Endothelial cell of umbilical vein (primary cell): ENCODE measurements around the gene COL15A1. TPM values are rescaled to one million over a fixed set of nuclear protein-coding genes. Genes with fewer than 3 reads are reported as not detected.

Experiments used
- BruUV-seq: library from RNA; stranded (reverse); fragments of 400-500 nt; replicated peaks from 2 replicates; lab custom pipeline; 2021; lab: Mats Ljungman, UMichigan
- CTCF ChIA-PET: fragments of 300-600, 350-600 bp; sonication (Branson Sonifier 250); formaldehyde crosslinking; loops from one replicate; lab custom pipeline; 2021; ENCODE audit warnings: antibody characterized with exemption, inconsistent platforms; lab: Charles Lee
- POLR2A ChIA-PET: fragments of 300-600, 350-600 bp; sonication (Branson Sonifier 250); formaldehyde crosslinking; loops from one replicate; lab custom pipeline; 2021; ENCODE audit warnings: antibody characterized with exemption, inconsistent platforms; lab: Charles Lee
- DNase-seq: peaks from one replicate; pipeline ENCODE4 v3.0.0-alpha.2; 2011; ENCODE audit warnings: low read depth, low spot score
- FAIRE-seq: peaks from 2 replicates; lab custom pipeline; 2011; peaks lifted over from hg19 to GRCh38; lab: Jason Lieb, UNC
- H2AFZ ChIP-seq: 2 replicates; pipeline ENCODE4 v1.6.0; 2012; ENCODE audit warnings: low read depth, low read length, control low read depth, inconsistent platforms
- H3K27ac ChIP-seq: 2 replicates; pipeline ENCODE4 v1.5.1; 2011; ENCODE audit warnings: low read depth, mild to moderate bottlenecking, control low read depth, low read length, moderate library complexity; ENCODE audit not compliant: insufficient read depth
- H3K27me3 ChIP-seq, 2 experiments: 2 replicates each; pipeline versions ENCODE4 v1.6.0 to v1.6.1; 2011; ENCODE audit warnings: low read length in 2 of 2, mixed read lengths in 1 of 2; ENCODE audit not compliant: control insufficient read depth in 2 of 2, insufficient read depth in 2 of 2
- H3K36me3 ChIP-seq, 2 experiments: 2 replicates in 1 of 2; 3 replicates in 1 of 2; pipeline ENCODE4 v1.5.1; 2011; ENCODE audit warnings: low read length in 2 of 2, mild to moderate bottlenecking in 1 of 2, moderate library complexity in 1 of 2; ENCODE audit not compliant: control insufficient read depth in 2 of 2, insufficient read depth in 2 of 2; ENCODE audit errors: extremely low read depth in 1 of 2
- H3K4me1 ChIP-seq: 3 replicates; pipeline ENCODE4 v1.5.1; 2011; ENCODE audit warnings: mild to moderate bottlenecking, low read length; ENCODE audit not compliant: control insufficient read depth, insufficient read depth; ENCODE audit errors: extremely low read depth
- H3K4me2 ChIP-seq: 2 replicates; pipeline ENCODE4 v1.6.1; 2011; ENCODE audit warnings: low read length, control low read depth, mixed read lengths; ENCODE audit not compliant: insufficient read depth
- H3K4me3 ChIP-seq, 3 experiments: fragments of 200-600 bp in 1 of 3; sonication (generic), shearing (Covaris generic) in 1 of 3; replicated peaks in 1 of 3; 2 replicates each; pipeline ENCODE4 v1.5.1; 2011 to 2016; ENCODE audit warnings: control low read depth in 3 of 3, low read length in 3 of 3, mild to moderate bottlenecking in 2 of 3, inconsistent platforms in 1 of 3, low read depth in 1 of 3, moderate library complexity in 1 of 3; ENCODE audit not compliant: insufficient read depth in 1 of 3
- H3K79me2 ChIP-seq: 2 replicates; pipeline ENCODE4 v1.6.0; 2012; ENCODE audit warnings: low read length, inconsistent platforms; ENCODE audit not compliant: control insufficient read depth, insufficient read depth
- H3K9ac ChIP-seq: replicated peaks from 2 replicates; pipeline ENCODE3; 2011; ENCODE audit warnings: low read length, control low read depth; ENCODE audit not compliant: insufficient read depth; ENCODE audit errors: extremely low read depth
- H3K9me1 ChIP-seq: replicated peaks from 3 replicates; pipeline ENCODE4 v1.6.0; 2011; ENCODE audit warnings: mild to moderate bottlenecking, low read length; ENCODE audit not compliant: control insufficient read depth, insufficient read depth; ENCODE audit errors: extremely low read depth
- H3K9me3 ChIP-seq: replicated peaks from 2 replicates; pipeline ENCODE4 v1.5.1; 2012; ENCODE audit warnings: low read length, inconsistent platforms; ENCODE audit not compliant: control insufficient read depth, insufficient read depth
- H4K20me1 ChIP-seq: replicated peaks from 2 replicates; pipeline ENCODE3; 2011; ENCODE audit warnings: mild to moderate bottlenecking, low read length; ENCODE audit not compliant: control insufficient read depth, insufficient read depth; ENCODE audit errors: extremely low read depth
- EZH2 ChIP-seq: IDR thresholded peaks from 2 replicates; pipeline ENCODE4 v1.6.1; 2012; ENCODE audit warnings: borderline replicate concordance, low read depth, mild to moderate bottlenecking, moderate library complexity, low read length, inconsistent platforms; ENCODE audit not compliant: severe bottlenecking
- FOS ChIP-seq: IDR thresholded peaks from 2 replicates; pipeline ENCODE4 v1.6.1; 2011; ENCODE audit warnings: mild to moderate bottlenecking, low read length, moderate library complexity, borderline replicate concordance; ENCODE audit not compliant: insufficient read depth
- GATA2 ChIP-seq: IDR thresholded peaks from 2 replicates; pipeline ENCODE4 v1.7.0; 2011; ENCODE audit warnings: low read depth, mild to moderate bottlenecking, moderate library complexity, mixed read lengths, low read length; ENCODE audit not compliant: insufficient read length, insufficient read depth
- JUN ChIP-seq: IDR thresholded peaks from 2 replicates; pipeline ENCODE4 v1.6.1; 2011; ENCODE audit warnings: borderline replicate concordance, low read depth; ENCODE audit not compliant: insufficient read length, insufficient read depth
- MYC ChIP-seq: IDR thresholded peaks from one replicate; pipeline ENCODE4 v1.6.1; 2011; ENCODE audit warnings: mild to moderate bottlenecking, low read depth, low read length
- POLR2A ChIP-seq: IDR thresholded peaks from 2 replicates; pipeline ENCODE4 v1.6.1; 2012; ENCODE audit warnings: low read depth, mild to moderate bottlenecking, control low read depth, low read length
- POLR2AphosphoS5 ChIP-seq: IDR thresholded peaks from 2 replicates; pipeline ENCODE4 v1.6.1; 2012; ENCODE audit warnings: low read depth, mild to moderate bottlenecking, control low read depth, low read length, moderate library complexity; ENCODE audit not compliant: insufficient read depth
- dilution Hi-C: fragments of 300-500 bp; cut with MboI; formaldehyde crosslinking; loops from one replicate; pipeline ENCODE4 v1.15.0; 2019; ENCODE audit warnings: low sequenced_read_pairs; ENCODE audit not compliant: extremely low pct_ligation_motif_present
- intact Hi-C: fragments of 100-400 bp; cut with micrococcal nuclease; formaldehyde crosslinking; loops from one replicate; pipeline ENCODE4 v1.10.0; 2022
- polyA plus RNA-seq, 4 experiments: library from polyadenylated mRNA; depleted of rRNA in 3 of 4; stranded (reverse) in 3 of 4; unstranded in 1 of 4; fragments of >200 nt; gene quantifications; 2 replicates each; pipeline versions ENCODE4 v1.2.1 to v1.2.3, GENCODE V29; 2011 to 2012; ENCODE audit warnings: missing spikeins in 1 of 4
- total RNA-seq: library from RNA; stranded (reverse); gene quantifications from 2 replicates; pipeline ENCODE4 v1.2.3, GENCODE V29; 2021
- TF ChIP-seq, protein P1 (sequence below): IDR thresholded peaks from 2 replicates; pipeline ENCODE4 v1.6.1; 2011; ENCODE audit not compliant: insufficient read depth, insufficient read length
- TF ChIP-seq, protein P2 (sequence below), 2 donors: IDR thresholded peaks; 1 replicate in 1 of 2; 2 replicates in 1 of 2; pipeline ENCODE4 v1.5.1; 2011; ENCODE audit warnings: low read length in 2 of 2, mild to moderate bottlenecking in 2 of 2, moderate library complexity in 2 of 2, control low read depth in 1 of 2, inconsistent platforms in 1 of 2, low read depth in 1 of 2; ENCODE audit not compliant: insufficient read depth in 1 of 2; ENCODE audit errors: extremely low read depth in 1 of 2

Gene COL15A1
- total and polyA plus RNA-seq, 2 donors (not counting 3 experiments of a cell fraction or from before 2014, with no cell fraction given), result not detected

DNA sequence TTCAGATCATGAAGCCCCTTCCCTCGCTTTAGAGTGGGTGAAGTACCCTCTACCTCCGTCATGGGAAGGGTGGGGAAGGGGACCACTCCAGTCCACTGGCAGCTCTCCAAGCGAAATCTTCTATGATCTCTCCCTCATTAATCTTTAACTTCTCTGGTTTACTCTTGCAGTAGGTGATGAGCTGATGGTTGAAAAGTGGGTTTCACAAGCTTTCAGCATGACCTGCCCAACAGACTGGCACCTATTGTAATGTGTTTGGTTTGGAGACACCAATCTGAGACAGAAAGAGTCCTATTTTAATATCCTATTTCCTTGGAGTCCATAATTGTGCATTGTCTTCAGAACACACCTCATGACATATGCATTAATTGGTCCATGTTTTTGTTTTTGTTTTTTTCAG lies 90.4 kb downstream of the COL15A1 start:
- FAIRE-seq (no peak), DNase-seq (no peak)
- no peak overlapping the region for H3K4me3 ChIP-seq
- no peaks in the 10 kb centered on the region for H3K9me1 ChIP-seq
- POLR2A ChIA-PET, result no interaction called here
- no peak overlapping the region for H3K27ac ChIP-seq
- H3K27me3 ChIP-seq, result peaks cover 0 to under 1% of the 10 kb centered on the region in 2 experiments
- CTCF ChIA-PET, result no interaction called here
- BruUV-seq, result no TSS peak
- H3K36me3 ChIP-seq, result no peaks in the 10 kb centered on the region
- dilution Hi-C loops, result no loop called here
- H4K20me1 ChIP-seq, result no peaks in the 10 kb centered on the region
- no peaks in the 10 kb centered on the region for H3K4me1 ChIP-seq
- H3K4me2 ChIP-seq, result no peak overlapping the region
- intact Hi-C loops, result no loop called here
- no peaks in the 10 kb centered on the region for H3K79me2 ChIP-seq
- no peak overlapping the region for H3K9ac ChIP-seq
- H3K9me3 ChIP-seq, result no peaks in the 10 kb centered on the region
- TF ChIP-seq FOS, result no peak
- TF ChIP-seq, protein P1, sequence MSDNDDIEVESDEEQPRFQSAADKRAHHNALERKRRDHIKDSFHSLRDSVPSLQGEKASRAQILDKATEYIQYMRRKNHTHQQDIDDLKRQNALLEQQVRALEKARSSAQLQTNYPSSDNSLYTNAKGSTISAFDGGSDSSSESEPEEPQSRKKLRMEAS, result no peak
- TF ChIP-seq JUN, result no peak
- TF ChIP-seq MYC, result no peak
- no peak for TF ChIP-seq POLR2A
- TF ChIP-seq, protein P2, sequence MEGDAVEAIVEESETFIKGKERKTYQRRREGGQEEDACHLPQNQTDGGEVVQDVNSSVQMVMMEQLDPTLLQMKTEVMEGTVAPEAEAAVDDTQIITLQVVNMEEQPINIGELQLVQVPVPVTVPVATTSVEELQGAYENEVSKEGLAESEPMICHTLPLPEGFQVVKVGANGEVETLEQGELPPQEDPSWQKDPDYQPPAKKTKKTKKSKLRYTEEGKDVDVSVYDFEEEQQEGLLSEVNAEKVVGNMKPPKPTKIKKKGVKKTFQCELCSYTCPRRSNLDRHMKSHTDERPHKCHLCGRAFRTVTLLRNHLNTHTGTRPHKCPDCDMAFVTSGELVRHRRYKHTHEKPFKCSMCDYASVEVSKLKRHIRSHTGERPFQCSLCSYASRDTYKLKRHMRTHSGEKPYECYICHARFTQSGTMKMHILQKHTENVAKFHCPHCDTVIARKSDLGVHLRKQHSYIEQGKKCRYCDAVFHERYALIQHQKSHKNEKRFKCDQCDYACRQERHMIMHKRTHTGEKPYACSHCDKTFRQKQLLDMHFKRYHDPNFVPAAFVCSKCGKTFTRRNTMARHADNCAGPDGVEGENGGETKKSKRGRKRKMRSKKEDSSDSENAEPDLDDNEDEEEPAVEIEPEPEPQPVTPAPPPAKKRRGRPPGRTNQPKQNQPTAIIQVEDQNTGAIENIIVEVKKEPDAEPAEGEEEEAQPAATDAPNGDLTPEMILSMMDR (IDR thresholded peaks at IDR 0.05; ENCODE audit: extremely low read depth in 1 of 2, insufficient read depth in 1 of 2, low read depth in 1 of 2, low read length in 2 of 2), result no peak
- no peak for TF ChIP-seq POLR2AphosphoS5
- no peak for TF ChIP-seq GATA2
- TF ChIP-seq EZH2, result no peak
- no peak overlapping the region for H2AFZ ChIP-seq
